Endothelial cell of umbilical vein (primary cell): ENCODE data around the gene OSBPL10. TPM values are rescaled to one million over a fixed set of nuclear protein-coding genes. Genes with fewer than 3 reads are reported as not detected.

Experiments used
- BruUV-seq: library from RNA; stranded (reverse); fragments of 400-500 nt; replicated peaks from 2 replicates; lab custom pipeline; 2021; lab: Mats Ljungman, UMichigan
- CTCF ChIA-PET: fragments of 300-600, 350-600 bp; sonication (Branson Sonifier 250); formaldehyde crosslinking; loops from one replicate; lab custom pipeline; 2021; ENCODE audit warnings: antibody characterized with exemption, inconsistent platforms; lab: Charles Lee
- POLR2A ChIA-PET: fragments of 300-600, 350-600 bp; sonication (Branson Sonifier 250); formaldehyde crosslinking; loops from one replicate; lab custom pipeline; 2021; ENCODE audit warnings: antibody characterized with exemption, inconsistent platforms; lab: Charles Lee
- DNase-seq: peaks from one replicate; pipeline ENCODE4 v3.0.0-alpha.2; 2011; ENCODE audit warnings: low read depth, low spot score
- FAIRE-seq: peaks from 2 replicates; lab custom pipeline; 2011; peaks lifted over from hg19 to GRCh38; lab: Jason Lieb, UNC
- H2AFZ ChIP-seq: 2 replicates; pipeline ENCODE4 v1.6.0; 2012; ENCODE audit warnings: low read depth, low read length, control low read depth, inconsistent platforms
- H3K27ac ChIP-seq: 2 replicates; pipeline ENCODE4 v1.5.1; 2011; ENCODE audit warnings: low read depth, mild to moderate bottlenecking, control low read depth, low read length, moderate library complexity; ENCODE audit not compliant: insufficient read depth
- H3K27me3 ChIP-seq, 2 experiments: 2 replicates each; pipeline versions ENCODE4 v1.6.0 to v1.6.1; 2011; ENCODE audit warnings: low read length in 2 of 2, mixed read lengths in 1 of 2; ENCODE audit not compliant: control insufficient read depth in 2 of 2, insufficient read depth in 2 of 2
- H3K36me3 ChIP-seq, 2 experiments: 2 replicates in 1 of 2; 3 replicates in 1 of 2; pipeline ENCODE4 v1.5.1; 2011; ENCODE audit warnings: low read length in 2 of 2, mild to moderate bottlenecking in 1 of 2, moderate library complexity in 1 of 2; ENCODE audit not compliant: control insufficient read depth in 2 of 2, insufficient read depth in 2 of 2; ENCODE audit errors: extremely low read depth in 1 of 2
- H3K4me1 ChIP-seq: 3 replicates; pipeline ENCODE4 v1.5.1; 2011; ENCODE audit warnings: mild to moderate bottlenecking, low read length; ENCODE audit not compliant: control insufficient read depth, insufficient read depth; ENCODE audit errors: extremely low read depth
- H3K4me2 ChIP-seq: 2 replicates; pipeline ENCODE4 v1.6.1; 2011; ENCODE audit warnings: low read length, control low read depth, mixed read lengths; ENCODE audit not compliant: insufficient read depth
- H3K4me3 ChIP-seq, 3 experiments: fragments of 200-600 bp in 1 of 3; sonication (generic), shearing (Covaris generic) in 1 of 3; replicated peaks in 1 of 3; 2 replicates each; pipeline ENCODE4 v1.5.1; 2011 to 2016; ENCODE audit warnings: control low read depth in 3 of 3, low read length in 3 of 3, mild to moderate bottlenecking in 2 of 3, inconsistent platforms in 1 of 3, low read depth in 1 of 3, moderate library complexity in 1 of 3; ENCODE audit not compliant: insufficient read depth in 1 of 3
- H3K79me2 ChIP-seq: 2 replicates; pipeline ENCODE4 v1.6.0; 2012; ENCODE audit warnings: low read length, inconsistent platforms; ENCODE audit not compliant: control insufficient read depth, insufficient read depth
- H3K9ac ChIP-seq: replicated peaks from 2 replicates; pipeline ENCODE3; 2011; ENCODE audit warnings: low read length, control low read depth; ENCODE audit not compliant: insufficient read depth; ENCODE audit errors: extremely low read depth
- H3K9me1 ChIP-seq: replicated peaks from 3 replicates; pipeline ENCODE4 v1.6.0; 2011; ENCODE audit warnings: mild to moderate bottlenecking, low read length; ENCODE audit not compliant: control insufficient read depth, insufficient read depth; ENCODE audit errors: extremely low read depth
- H3K9me3 ChIP-seq: replicated peaks from 2 replicates; pipeline ENCODE4 v1.5.1; 2012; ENCODE audit warnings: low read length, inconsistent platforms; ENCODE audit not compliant: control insufficient read depth, insufficient read depth
- H4K20me1 ChIP-seq: replicated peaks from 2 replicates; pipeline ENCODE3; 2011; ENCODE audit warnings: mild to moderate bottlenecking, low read length; ENCODE audit not compliant: control insufficient read depth, insufficient read depth; ENCODE audit errors: extremely low read depth
- CTCF ChIP-seq, 2 donors: IDR thresholded peaks; 1 replicate in 1 of 2; 2 replicates in 1 of 2; pipeline ENCODE4 v1.5.1; 2011; ENCODE audit warnings: low read length in 2 of 2, mild to moderate bottlenecking in 2 of 2, moderate library complexity in 2 of 2, control low read depth in 1 of 2, inconsistent platforms in 1 of 2, low read depth in 1 of 2; ENCODE audit not compliant: insufficient read depth in 1 of 2; ENCODE audit errors: extremely low read depth in 1 of 2
- EZH2 ChIP-seq: IDR thresholded peaks from 2 replicates; pipeline ENCODE4 v1.6.1; 2012; ENCODE audit warnings: borderline replicate concordance, low read depth, mild to moderate bottlenecking, moderate library complexity, low read length, inconsistent platforms; ENCODE audit not compliant: severe bottlenecking
- FOS ChIP-seq: IDR thresholded peaks from 2 replicates; pipeline ENCODE4 v1.6.1; 2011; ENCODE audit warnings: mild to moderate bottlenecking, low read length, moderate library complexity, borderline replicate concordance; ENCODE audit not compliant: insufficient read depth
- GATA2 ChIP-seq: IDR thresholded peaks from 2 replicates; pipeline ENCODE4 v1.7.0; 2011; ENCODE audit warnings: low read depth, mild to moderate bottlenecking, moderate library complexity, mixed read lengths, low read length; ENCODE audit not compliant: insufficient read length, insufficient read depth
- JUN ChIP-seq: IDR thresholded peaks from 2 replicates; pipeline ENCODE4 v1.6.1; 2011; ENCODE audit warnings: borderline replicate concordance, low read depth; ENCODE audit not compliant: insufficient read length, insufficient read depth
- MAX ChIP-seq: IDR thresholded peaks from 2 replicates; pipeline ENCODE4 v1.6.1; 2011; ENCODE audit not compliant: insufficient read depth, insufficient read length
- MYC ChIP-seq: IDR thresholded peaks from one replicate; pipeline ENCODE4 v1.6.1; 2011; ENCODE audit warnings: mild to moderate bottlenecking, low read depth, low read length
- POLR2A ChIP-seq: IDR thresholded peaks from 2 replicates; pipeline ENCODE4 v1.6.1; 2012; ENCODE audit warnings: low read depth, mild to moderate bottlenecking, control low read depth, low read length
- POLR2AphosphoS5 ChIP-seq: IDR thresholded peaks from 2 replicates; pipeline ENCODE4 v1.6.1; 2012; ENCODE audit warnings: low read depth, mild to moderate bottlenecking, control low read depth, low read length, moderate library complexity; ENCODE audit not compliant: insufficient read depth
- dilution Hi-C: fragments of 300-500 bp; cut with MboI; formaldehyde crosslinking; loops from one replicate; pipeline ENCODE4 v1.15.0; 2019; ENCODE audit warnings: low sequenced_read_pairs; ENCODE audit not compliant: extremely low pct_ligation_motif_present
- intact Hi-C: fragments of 100-400 bp; cut with micrococcal nuclease; formaldehyde crosslinking; loops from one replicate; pipeline ENCODE4 v1.10.0; 2022
- polyA plus RNA-seq, 4 experiments: library from polyadenylated mRNA; depleted of rRNA in 3 of 4; stranded (reverse) in 3 of 4; unstranded in 1 of 4; fragments of >200 nt; gene quantifications; 2 replicates each; pipeline versions ENCODE4 v1.2.1 to v1.2.3, GENCODE V29; 2011 to 2012; ENCODE audit warnings: missing spikeins in 1 of 4
- total RNA-seq: library from RNA; stranded (reverse); gene quantifications from 2 replicates; pipeline ENCODE4 v1.2.3, GENCODE V29; 2021

Gene OSBPL10
- total and polyA plus RNA-seq, 2 donors (not counting 3 experiments of a cell fraction or from before 2014, with no cell fraction given), result 10.8 to 47.6 TPM

- H3K36me3 ChIP-seq, result peaks cover 1 to 11% of the 10 kb centered on the region in 2 experiments
- no peaks in the 10 kb centered on the region for H3K79me2 ChIP-seq
- no TSS peak for BruUV-seq
- H3K9me3 ChIP-seq, result no peaks in the 10 kb centered on the region
- FAIRE-seq, result no peak
- POLR2A ChIA-PET, result no interaction called here
- no peak for DNase-seq
- H2AFZ ChIP-seq, result no peak overlapping the region
- no peak overlapping the region for H3K9ac ChIP-seq
- no peak overlapping the region for H3K27ac ChIP-seq
- H3K4me1 ChIP-seq, result no peaks in the 10 kb centered on the region
- H4K20me1 ChIP-seq, result no peaks in the 10 kb centered on the region
- CTCF ChIA-PET, result interaction anchor here (0.6 to 0.7 kb wide), 2 partner anchors 148 to 523 kb away, joined by 3 read pairs; no protein-coding TSS in a partner anchor
- dilution Hi-C loops, result no loop called here
- no peak for TF ChIP-seq POLR2AphosphoS5
- TF ChIP-seq FOS, result no peak
- no peak for TF ChIP-seq EZH2
- TF ChIP-seq GATA2, result no peak
- no peak for TF ChIP-seq POLR2A
- no peak for TF ChIP-seq MAX
- TF ChIP-seq MYC, result no peak
- no peak for TF ChIP-seq JUN
- no peak for TF ChIP-seq CTCF (IDR thresholded peaks at IDR 0.05; ENCODE audit: extremely low read depth in 1 of 2, insufficient read depth in 1 of 2, low read depth in 1 of 2, low read length in 2 of 2)
- no peaks in the 10 kb centered on the region for H3K9me1 ChIP-seq
- H3K4me3 ChIP-seq, result no peak overlapping the region
- H3K27me3 ChIP-seq, result no peaks in the 10 kb centered on the region
- intact Hi-C loops, result no loop called here
- no peak overlapping the region for H3K4me2 ChIP-seq
Measured at GRCh38 chr3:31621314-31621713, 359.7 kb downstream of the OSBPL10 start.
